Parathyroid adenoma (tissue), 2 donors: Measurements from ENCODE around the gene OR4K5.

Source experiments
- H2AFZ ChIP-seq: fragments of 300-600 bp; sonication (generic); one replicate; pipeline ENCODE4 v1.7.0; 2017; ENCODE audit warnings: antibody characterized with exemption, mild to moderate bottlenecking
- H3K27ac ChIP-seq: fragments of 300-600 bp; sonication (generic); one replicate; pipeline ENCODE4 v1.7.0; 2017
- H3K27me3 ChIP-seq: fragments of 300-600 bp; sonication (generic); one replicate; pipeline ENCODE4 v1.7.0; 2017; ENCODE audit warnings: low read length; ENCODE audit not compliant: control insufficient read depth, insufficient read depth
- H3K36me3 ChIP-seq: fragments of 300-600 bp; sonication (generic); one replicate; pipeline ENCODE4 v1.7.0; 2017; ENCODE audit warnings: low read length; ENCODE audit not compliant: control insufficient read depth, insufficient read depth
- H3K4me1 ChIP-seq: fragments of 300-600 bp; sonication (generic); one replicate; pipeline ENCODE4 v1.7.0; 2017; ENCODE audit warnings: control low read depth
- H3K4me2 ChIP-seq: fragments of 300-600 bp; sonication (generic); one replicate; pipeline ENCODE4 v1.7.0; 2017; ENCODE audit warnings: low read length
- H3K4me3 ChIP-seq: fragments of 300-600 bp; sonication (generic); one replicate; pipeline ENCODE4 v1.7.0; 2017; ENCODE audit warnings: low read depth, low read length
- H3K79me2 ChIP-seq: fragments of 300-600 bp; sonication (generic); one replicate; pipeline ENCODE4 v1.7.0; 2017; ENCODE audit warnings: control low read depth
- H3K9ac ChIP-seq: fragments of 300-600 bp; sonication (generic); one replicate; pipeline ENCODE4 v1.7.0; 2017; ENCODE audit warnings: mild to moderate bottlenecking
- H3K9me3 ChIP-seq: fragments of 300-600 bp; sonication (generic); one replicate; pipeline ENCODE4 v1.7.0; 2017; ENCODE audit warnings: low read length; ENCODE audit not compliant: control insufficient read depth
- TF ChIP-seq, protein P1 (sequence below): fragments of 300-600 bp; sonication (generic); IDR thresholded peaks from one replicate; pipeline ENCODE4 v1.7.0; 2017; ENCODE audit warnings: antibody characterized with exemption, mild to moderate bottlenecking
- donor health status: primary hyperparathyroidism.

OR4K5 gene

DNA sequence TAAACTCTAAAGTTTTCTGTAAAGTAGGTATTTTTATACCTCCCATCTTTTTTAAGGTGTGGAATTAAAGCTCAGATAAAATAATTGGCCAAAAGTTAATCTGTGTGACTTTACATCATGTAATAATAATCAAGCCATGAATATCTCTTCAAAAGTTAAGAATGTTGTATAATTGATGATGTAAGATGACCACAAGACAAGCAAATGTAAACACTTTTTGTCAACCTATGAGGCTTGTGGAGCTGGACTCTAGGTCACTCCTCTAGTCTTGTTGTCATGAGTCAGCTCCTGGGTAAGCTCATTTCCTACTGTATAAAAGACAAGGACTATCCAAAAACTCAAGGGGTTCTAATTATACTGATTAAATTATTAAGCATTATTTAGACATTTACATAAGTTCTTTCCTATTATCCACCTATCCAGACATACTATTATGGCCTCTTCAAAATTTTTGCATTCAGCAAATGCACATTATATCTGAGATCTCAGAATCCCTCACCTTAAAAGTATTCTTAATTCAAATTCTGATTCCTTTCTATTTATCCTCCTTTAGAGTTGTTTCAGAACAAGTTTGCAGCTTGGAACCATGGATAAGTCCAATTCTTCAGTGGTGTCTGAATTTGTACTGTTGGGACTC, at the start of gene OR4K5:
OR4K5 (plus strand) TSS at position 587 of the 637 bp plus-strand sequence; CDS start at position 587, 0 bp downstream.
- no peak within 1 kb of the TSS for H3K9ac ChIP-seq
- no peak within 1 kb of the TSS for H3K27ac ChIP-seq
- no peak within 1 kb of the TSS for H3K4me3 ChIP-seq
- no peaks in the 10 kb centered on the region for H3K9me3 ChIP-seq
- no peaks in the 10 kb centered on the region for H3K79me2 ChIP-seq
- H3K27me3 ChIP-seq = no peaks in the 10 kb centered on the region
- H2AFZ ChIP-seq = no peak within 1 kb of the TSS
- H3K36me3 ChIP-seq = no peaks in the 10 kb centered on the region
- TF ChIP-seq, protein P1, sequence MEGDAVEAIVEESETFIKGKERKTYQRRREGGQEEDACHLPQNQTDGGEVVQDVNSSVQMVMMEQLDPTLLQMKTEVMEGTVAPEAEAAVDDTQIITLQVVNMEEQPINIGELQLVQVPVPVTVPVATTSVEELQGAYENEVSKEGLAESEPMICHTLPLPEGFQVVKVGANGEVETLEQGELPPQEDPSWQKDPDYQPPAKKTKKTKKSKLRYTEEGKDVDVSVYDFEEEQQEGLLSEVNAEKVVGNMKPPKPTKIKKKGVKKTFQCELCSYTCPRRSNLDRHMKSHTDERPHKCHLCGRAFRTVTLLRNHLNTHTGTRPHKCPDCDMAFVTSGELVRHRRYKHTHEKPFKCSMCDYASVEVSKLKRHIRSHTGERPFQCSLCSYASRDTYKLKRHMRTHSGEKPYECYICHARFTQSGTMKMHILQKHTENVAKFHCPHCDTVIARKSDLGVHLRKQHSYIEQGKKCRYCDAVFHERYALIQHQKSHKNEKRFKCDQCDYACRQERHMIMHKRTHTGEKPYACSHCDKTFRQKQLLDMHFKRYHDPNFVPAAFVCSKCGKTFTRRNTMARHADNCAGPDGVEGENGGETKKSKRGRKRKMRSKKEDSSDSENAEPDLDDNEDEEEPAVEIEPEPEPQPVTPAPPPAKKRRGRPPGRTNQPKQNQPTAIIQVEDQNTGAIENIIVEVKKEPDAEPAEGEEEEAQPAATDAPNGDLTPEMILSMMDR = no peak
- H3K4me1 ChIP-seq = no peaks in the 10 kb centered on the region
- no peak within 1 kb of the TSS for H3K4me2 ChIP-seq

GRCh38 chr14:19873178-19873577, 47.2 kb upstream of the OR4K5 start:
- H3K4me1 ChIP-seq = no peaks in the 10 kb centered on the region
- no peaks in the 10 kb centered on the region for H3K9me3 ChIP-seq
- H2AFZ ChIP-seq = no peak overlapping the region
- H3K36me3 ChIP-seq = no peaks in the 10 kb centered on the region
- no peaks in the 10 kb centered on the region for H3K79me2 ChIP-seq
- no peak overlapping the region for H3K4me3 ChIP-seq
- no peak overlapping the region for H3K4me2 ChIP-seq
- H3K27ac ChIP-seq = no peak overlapping the region
- TF ChIP-seq, protein P1 = no peak
- no peaks in the 10 kb centered on the region for H3K27me3 ChIP-seq
- no peak overlapping the region for H3K9ac ChIP-seq

GRCh38 chr14:19874842-19875241, 45.6 kb upstream of the OR4K5 start, which contains the start of gene OR4K2:
TSS of gene OR4K2 (plus strand) at chr14:19875142. CDS start at chr14:19876268, 1,126 bp downstream.
- no peak within 1 kb of the TSS for H3K4me2 ChIP-seq
- no peaks in the 10 kb centered on the region for H3K79me2 ChIP-seq
- H2AFZ ChIP-seq = no peak within 1 kb of the TSS
- no peak within 1 kb of the TSS for H3K9ac ChIP-seq
- TF ChIP-seq, protein P1 = no peak
- H3K27me3 ChIP-seq = no peaks in the 10 kb centered on the region
- no peaks in the 10 kb centered on the region for H3K9me3 ChIP-seq
- H3K36me3 ChIP-seq = no peaks in the 10 kb centered on the region
- no peak within 1 kb of the TSS for H3K4me3 ChIP-seq
- H3K27ac ChIP-seq = no peak within 1 kb of the TSS
- no peaks in the 10 kb centered on the region for H3K4me1 ChIP-seq

DNA sequence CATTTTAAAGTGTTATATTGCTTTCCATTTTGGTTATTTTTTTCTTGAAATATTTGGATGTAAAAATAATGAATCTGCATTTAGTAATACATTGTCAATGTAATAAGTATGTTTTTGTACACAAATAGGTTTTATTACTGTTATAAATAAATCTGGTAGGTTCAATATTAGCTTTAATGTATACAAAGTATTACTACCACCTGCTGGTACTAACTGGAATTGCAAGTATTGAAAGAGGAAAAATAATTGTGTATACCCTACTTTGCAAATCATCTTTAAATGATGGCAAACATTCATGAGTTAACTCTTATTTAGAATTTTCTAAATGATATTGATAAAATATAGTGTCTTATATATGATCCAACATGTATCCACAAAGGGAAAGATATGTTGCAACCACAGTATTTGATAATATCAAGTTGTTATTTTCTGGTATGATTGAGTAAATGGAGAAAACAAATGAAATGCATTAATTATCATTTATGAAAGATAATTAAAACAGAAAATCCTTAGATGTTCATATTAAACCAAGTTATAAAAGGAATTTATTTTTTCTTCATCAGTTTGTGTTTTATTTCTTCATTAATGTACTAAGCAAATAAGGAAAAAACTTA, 42.3 kb upstream of the OR4K5 start:
- H3K27ac ChIP-seq = no peak overlapping the region
- TF ChIP-seq, protein P1 = peak; percentile 37
- no peak overlapping the region for H3K9ac ChIP-seq
- H3K27me3 ChIP-seq = no peaks in the 10 kb centered on the region
- H3K36me3 ChIP-seq = no peaks in the 10 kb centered on the region
- no peak overlapping the region for H3K4me2 ChIP-seq
- no peaks in the 10 kb centered on the region for H3K4me1 ChIP-seq
- H2AFZ ChIP-seq = no peak overlapping the region
- H3K9me3 ChIP-seq = no peaks in the 10 kb centered on the region
- H3K4me3 ChIP-seq = no peak overlapping the region
- H3K79me2 ChIP-seq = no peaks in the 10 kb centered on the region

GRCh38 chr14:19895282-19895681, 25.1 kb upstream of the OR4K5 start:
- H3K79me2 ChIP-seq = no peaks in the 10 kb centered on the region
- no peaks in the 10 kb centered on the region for H3K27me3 ChIP-seq
- H3K9ac ChIP-seq = no peak overlapping the region
- TF ChIP-seq, protein P1 = no peak
- no peak overlapping the region for H2AFZ ChIP-seq
- no peaks in the 10 kb centered on the region for H3K9me3 ChIP-seq
- H3K4me1 ChIP-seq = no peaks in the 10 kb centered on the region
- H3K36me3 ChIP-seq = no peaks in the 10 kb centered on the region
- H3K4me2 ChIP-seq = no peak overlapping the region
- H3K4me3 ChIP-seq = no peak overlapping the region
- H3K27ac ChIP-seq = no peak overlapping the region
